Measurements from ENCODE around the gene BEND2. TPM values are rescaled to one million over a fixed set of nuclear protein-coding genes. Genes with fewer than 3 reads are reported as not detected.

The BEND2 gene
- total RNA-seq (2022; extraction: Qiagen RNA extraction): not detected in 5 replicates

GRCh38 chrX:18220786-18221185, at the start of gene BEND2:
TSS of gene BEND2 (minus strand) at chrX:18220886. CDS start at chrX:18220750, 136 bp downstream.

Other genes starting within 250 kb of the BEND2 start
- gene SCML2, start 133.8 kb upstream of the BEND2 start, total RNA-seq (2022; extraction: Qiagen RNA extraction): 6.1 to 9.4 TPM (median 7.0 TPM) in 5 replicates
- gene CDKL5, start 204.7 kb upstream of the BEND2 start, total RNA-seq (2022; extraction: Qiagen RNA extraction): 3.1 to 6.3 TPM (median 5.5 TPM) in 5 replicates

Data from A549 treated with Hydrocortisone at 1 μM for 4 hours (cell line).